HG03066 (cell line): Measurements from ENCODE around the gene SFT2D2.
"Not testable (repeated sequence)": the region's sequence is repeated elsewhere in the genome, so short reads cannot be mapped to it uniquely, and the experiment has no call there.

Experiments used
- ATAC-seq: cut with Tn5 transposase; IDR thresholded peaks from one replicate; pipeline ENCODE4 v1.9.1; 2021; ENCODE audit warnings: low read depth; ENCODE audit not compliant: unreplicated experiment

The SFT2D2 gene

DNA sequence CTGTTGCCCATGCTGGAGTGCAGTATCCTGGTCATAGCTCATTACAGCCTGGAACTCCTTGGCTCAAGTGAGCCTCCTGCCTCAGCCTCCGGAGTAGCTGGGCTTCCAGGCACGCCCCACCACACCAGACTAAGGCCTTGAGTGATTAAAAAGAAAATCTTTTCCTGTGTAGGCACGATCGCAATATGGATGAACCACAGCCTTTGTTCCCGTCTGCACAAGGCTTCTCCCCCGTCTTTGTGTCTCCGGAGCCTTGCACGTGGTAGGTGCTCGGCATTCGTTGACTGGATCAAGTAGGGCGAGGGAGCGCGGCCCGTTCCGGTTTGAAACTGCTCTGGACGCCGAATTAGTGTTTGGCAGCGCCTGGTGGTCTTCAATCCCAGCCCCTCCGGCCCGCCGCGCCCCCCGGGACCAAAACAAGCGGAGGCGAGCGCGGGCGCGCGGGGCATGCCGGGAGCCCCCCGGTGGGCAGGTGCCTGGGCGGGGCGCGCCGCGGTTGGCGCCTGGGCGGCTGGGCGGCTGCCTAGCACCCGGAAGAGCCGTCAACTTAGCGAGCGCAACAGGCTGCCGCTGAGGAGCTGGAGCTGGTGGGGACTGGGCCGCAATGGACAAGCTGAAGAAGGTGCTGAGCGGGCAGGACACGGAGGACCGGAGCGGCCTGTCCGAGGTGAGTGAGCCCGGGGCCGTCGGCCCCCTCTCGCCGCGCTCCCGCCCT, at the start of gene SFT2D2:
SFT2D2 (plus strand) TSS at position 529 of the 715 bp plus-strand sequence; CDS start at position 605, 76 bp downstream.
- ATAC-seq = peak; percentile 76

GRCh38 chr1:168178227-168178637, 47.6 kb upstream of the SFT2D2 start:
- ATAC-seq = no peak

- ATAC-seq = peak; percentile 93
Measured at GRCh38 chr1:168178638-168179437, 47.0 kb upstream of the SFT2D2 start, which contains the start of gene TIPRL. Gene TIPRL (plus strand): TSS chr1:168178962. CDS start chr1:168179078, 116 bp downstream.

DNA sequence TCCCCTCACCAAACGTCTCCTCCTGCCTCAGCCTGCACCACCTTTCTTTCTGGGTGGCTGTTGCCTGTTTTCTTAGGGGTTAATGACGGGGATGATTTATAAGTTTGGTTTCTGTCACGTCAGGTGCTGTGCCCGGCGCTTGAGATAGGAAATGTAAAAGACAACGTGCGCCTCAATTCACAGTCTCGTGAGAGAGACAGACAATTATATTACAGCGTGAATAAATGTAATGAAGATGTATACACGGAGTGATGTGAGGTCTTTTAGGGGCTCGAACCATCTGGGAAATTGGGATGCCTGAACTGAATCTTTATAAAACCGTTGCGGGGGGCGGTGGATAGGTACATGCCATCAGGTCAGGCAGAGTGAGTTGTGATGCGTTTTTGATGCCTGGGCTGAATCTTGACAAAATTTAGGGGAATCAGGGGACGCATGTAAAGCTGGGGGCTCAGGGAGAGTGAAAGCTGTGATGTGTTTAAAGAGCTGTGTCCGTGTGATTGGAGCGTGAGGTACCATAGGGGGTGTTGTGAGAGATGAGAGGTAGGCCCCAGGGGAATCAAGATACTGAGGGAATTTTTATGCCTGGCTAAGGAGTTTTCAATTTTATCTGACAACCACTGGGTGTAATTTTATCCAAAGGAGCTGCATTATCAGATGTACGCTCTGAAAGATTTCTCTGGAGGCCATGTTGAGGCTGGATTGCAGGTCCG, 46.2 kb upstream of the SFT2D2 start:
- no peak for ATAC-seq

- no peak for ATAC-seq
Measured at GRCh38 chr1:168180148-168180524, 45.7 kb upstream of the SFT2D2 start.

GRCh38 chr1:168181063-168181720, 44.6 kb upstream of the SFT2D2 start:
- ATAC-seq = not testable (repeated sequence)

GRCh38 chr1:168187177-168187576, 38.6 kb upstream of the SFT2D2 start:
- no peak for ATAC-seq

- ATAC-seq = no peak
Measured at GRCh38 chr1:168190403-168190802, 35.4 kb upstream of the SFT2D2 start.

- no peak for ATAC-seq
Measured at GRCh38 chr1:168195199-168196135, 30.3 kb upstream of the SFT2D2 start.

GRCh38 chr1:168199056-168199455, 26.7 kb upstream of the SFT2D2 start:
- no peak for ATAC-seq

DNA sequence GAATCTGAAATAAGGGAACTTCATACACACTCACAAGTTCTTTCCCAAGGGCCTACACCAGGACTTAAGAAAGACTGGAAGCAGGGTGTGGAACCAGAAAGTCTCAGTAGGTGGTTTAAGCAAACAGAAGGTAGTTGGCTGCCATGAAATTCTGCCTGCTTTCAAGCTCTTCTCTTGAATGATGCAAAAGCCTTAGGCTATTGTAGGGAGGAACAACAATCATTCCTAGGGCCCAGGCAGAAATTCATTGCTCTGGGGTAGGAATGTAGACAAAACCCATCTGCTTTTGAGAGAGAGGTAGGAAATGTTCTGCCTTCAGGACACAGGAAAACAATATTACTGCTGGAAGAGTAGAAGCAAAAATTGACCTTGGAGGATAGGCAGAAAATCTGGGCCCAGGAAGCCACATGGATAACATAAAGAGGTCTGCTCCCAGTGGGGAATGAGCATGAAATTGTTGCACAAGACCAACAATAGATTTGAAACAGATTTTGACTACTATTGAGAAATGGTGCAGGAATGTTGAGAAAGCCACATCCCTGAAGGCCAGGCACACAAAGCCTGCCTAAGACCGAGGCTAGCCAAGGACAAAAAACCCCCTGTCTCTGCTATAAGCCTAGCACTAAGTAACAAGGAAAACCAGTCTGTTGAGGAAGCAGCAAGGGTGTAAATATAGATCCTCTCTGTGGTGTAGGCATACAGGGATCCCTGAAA, 22.7 kb upstream of the SFT2D2 start:
- ATAC-seq = no peak

DNA sequence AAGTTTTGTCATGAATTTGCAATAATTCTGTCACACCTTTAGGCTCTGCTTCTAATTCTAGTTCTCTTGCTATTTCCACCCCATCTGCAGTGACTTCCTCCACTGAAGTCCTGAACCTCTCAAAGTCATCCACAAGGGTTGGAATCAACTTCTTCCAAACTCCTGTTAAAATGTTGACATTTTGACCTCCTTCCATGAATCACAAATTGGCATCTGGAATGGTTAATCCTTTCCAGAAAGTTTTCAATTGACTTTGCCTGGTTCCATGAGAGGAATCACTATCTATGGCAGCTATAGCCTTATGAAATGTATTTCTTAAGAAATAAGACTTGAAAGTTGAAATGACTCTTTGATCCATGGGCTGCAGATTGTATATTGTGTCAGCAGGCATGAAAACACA, 19.7 kb upstream of the SFT2D2 start:
- no peak for ATAC-seq

DNA sequence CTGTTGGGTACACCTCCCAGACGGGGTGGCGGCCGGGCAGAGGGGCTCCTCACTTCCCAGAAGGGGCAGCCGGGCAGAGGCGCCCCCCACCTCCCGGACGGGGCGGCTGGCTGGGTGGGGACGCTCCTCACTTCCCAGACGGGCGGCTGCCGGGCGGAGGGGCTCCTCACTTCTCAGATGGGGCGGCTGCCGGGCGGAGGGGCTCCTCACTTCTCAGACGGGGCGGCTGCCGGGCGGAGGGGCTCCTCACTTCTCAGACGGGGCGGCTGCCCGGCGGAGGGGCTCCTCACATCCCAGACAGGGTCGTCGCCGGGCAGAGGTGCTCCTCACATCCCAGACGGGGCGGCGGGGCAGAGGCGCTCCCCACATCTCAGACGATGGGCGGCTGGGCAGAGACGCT, 18.1 kb upstream of the SFT2D2 start:
- not testable (repeated sequence) for ATAC-seq

DNA sequence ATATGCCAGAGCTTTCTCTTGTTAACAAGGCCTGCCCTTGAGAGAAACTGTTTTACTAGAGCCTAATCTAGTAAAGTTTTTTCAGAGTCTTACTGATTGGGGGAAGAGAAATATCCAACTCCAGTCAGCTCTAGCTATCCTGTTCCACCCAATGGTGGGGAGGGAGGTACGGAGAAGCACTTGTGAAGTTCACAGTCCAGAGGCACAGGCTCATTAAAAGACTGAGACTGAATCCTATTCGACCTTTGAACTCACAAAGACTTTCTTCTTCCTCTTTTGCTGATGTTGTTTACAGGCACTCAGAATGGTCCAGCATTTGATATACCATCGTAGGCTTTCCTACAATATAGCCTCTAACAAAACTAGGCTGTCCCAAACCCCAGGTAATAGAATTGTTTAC, 15.5 kb upstream of the SFT2D2 start:
- no peak for ATAC-seq

GRCh38 chr1:168213349-168213748, 12.5 kb upstream of the SFT2D2 start:
- no peak for ATAC-seq

- ATAC-seq = no peak
Measured at GRCh38 chr1:168216171-168216570, 9.6 kb upstream of the SFT2D2 start.

DNA sequence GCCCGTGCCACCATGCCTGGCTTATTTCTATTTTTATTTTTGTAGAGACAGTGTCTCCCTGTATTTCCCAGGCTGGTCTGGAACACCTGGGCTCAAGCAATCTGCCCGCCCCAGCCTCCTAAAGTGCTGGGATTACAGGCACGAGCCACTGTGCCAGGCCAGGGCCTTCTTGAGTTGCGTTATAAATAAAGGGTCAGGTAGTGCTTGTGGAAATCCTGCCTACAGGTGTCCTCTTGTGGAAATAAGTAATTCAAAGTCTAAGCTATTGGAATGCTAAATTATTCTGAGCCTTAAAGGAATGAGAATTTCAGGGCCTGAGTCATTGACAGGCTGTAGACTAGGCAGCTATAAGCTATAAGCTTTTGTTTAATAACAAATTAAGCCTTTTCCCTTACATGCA, 8.1 kb upstream of the SFT2D2 start:
- no peak for ATAC-seq

GRCh38 chr1:168218658-168219057, 7.1 kb upstream of the SFT2D2 start:
- ATAC-seq = no peak

DNA sequence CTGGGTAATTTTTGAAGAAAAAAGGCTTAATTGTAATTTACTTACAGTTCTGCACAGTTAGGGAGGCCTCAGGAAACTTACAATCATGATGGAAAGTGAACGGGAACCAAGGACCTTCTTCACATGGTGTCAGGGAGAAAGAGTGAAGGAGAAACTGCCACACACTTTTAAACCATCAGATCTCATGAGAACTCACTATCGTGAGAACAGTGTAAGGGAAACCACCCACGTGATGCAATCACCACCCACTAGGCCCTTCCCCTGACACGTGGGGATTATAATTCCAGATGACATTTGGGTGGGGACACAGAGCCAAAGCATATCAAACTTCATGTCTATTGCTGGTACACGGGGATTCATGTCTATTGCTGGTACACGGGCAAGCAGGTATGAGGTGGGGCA, 5.3 kb upstream of the SFT2D2 start:
- ATAC-seq = no peak
